Measurements from ENCODE around the gene BRD2.

DNA sequence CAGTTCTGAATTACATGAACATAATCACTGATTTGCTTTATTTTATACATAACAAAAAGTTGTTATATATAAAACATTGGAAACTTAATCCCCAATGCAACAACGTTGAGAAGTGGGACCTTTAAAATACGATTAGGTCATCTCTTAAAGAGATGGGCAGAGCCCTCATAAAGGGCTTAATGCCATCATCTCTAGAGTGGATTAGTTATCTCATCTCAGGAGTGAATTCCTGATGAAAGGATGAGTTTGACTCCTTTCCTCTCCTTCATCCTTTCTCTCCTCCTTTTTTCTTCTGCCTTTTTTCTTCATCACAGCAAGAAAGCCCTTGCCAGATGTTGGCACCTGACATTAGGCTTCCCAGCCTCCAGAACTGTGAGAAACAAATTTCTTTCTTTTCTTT, 27.1 kb downstream of the BRD2 start:
- TF ChIP-seq CTCF (IDR thresholded peaks at IDR 0.05) (no peak), EZH2 (IDR thresholded peaks at IDR 0.05; ENCODE audit: borderline replicate concordance, insufficient read depth, low read depth, low read length, poor library complexity, severe bottlenecking) (no peak)

Measured in B cell (primary cell).